ENCODE results near the gene UNC5B.

Gene UNC5B

GRCh38 chr10:71239946-71240795, 27.8 kb downstream of the UNC5B start:
- DNase-seq = no peak

GRCh38 chr10:71241114-71241829, 28.9 kb downstream of the UNC5B start:
- no peak for DNase-seq

- DNase-seq = no peak
These were observed 29.7 kb downstream of the UNC5B start for GRCh38 chr10:71241830-71242621.

GRCh38 chr10:71242622-71243009, 30.2 kb downstream of the UNC5B start:
- no peak for DNase-seq

GRCh38 chr10:71243756-71244395, 31.5 kb downstream of the UNC5B start:
- no peak for DNase-seq

- DNase-seq = no peak
These were observed 32.4 kb downstream of the UNC5B start for GRCh38 chr10:71244431-71245419.

GRCh38 chr10:71245420-71246325, 33.3 kb downstream of the UNC5B start:
- DNase-seq = no peak

GRCh38 chr10:71246591-71247413, 34.4 kb downstream of the UNC5B start:
- no peak for DNase-seq

- DNase-seq = no peak
These were observed 35.0 kb downstream of the UNC5B start for GRCh38 chr10:71247414-71247705.

- no peak for DNase-seq
These were observed 35.4 kb downstream of the UNC5B start for GRCh38 chr10:71247804-71248203.

- no peak for DNase-seq
These were observed 35.8 kb downstream of the UNC5B start for GRCh38 chr10:71248210-71248609.

- DNase-seq = no peak
These were observed 37.6 kb downstream of the UNC5B start for GRCh38 chr10:71249996-71250395.

- no peak for DNase-seq
These were observed 38.0 kb downstream of the UNC5B start for GRCh38 chr10:71250405-71250804.

GRCh38 chr10:71250842-71251241, 38.5 kb downstream of the UNC5B start:
- DNase-seq = no peak

- DNase-seq = no peak
These were observed 38.9 kb downstream of the UNC5B start for GRCh38 chr10:71251319-71251718.

- no peak for DNase-seq
These were observed 39.9 kb downstream of the UNC5B start for GRCh38 chr10:71252220-71252619.

- no peak for DNase-seq
These were observed 41.8 kb downstream of the UNC5B start for GRCh38 chr10:71253981-71254818.

GRCh38 chr10:71254834-71255549, 42.6 kb downstream of the UNC5B start:
- DNase-seq = no peak

GRCh38 chr10:71255550-71255807, 43.1 kb downstream of the UNC5B start:
- DNase-seq = no peak
